Liver (tissue), 3 donors: Measurements from ENCODE around the gene FER.

Experiments
- FOXA1 ChIP-seq: IDR thresholded peaks from 2 replicates; pipeline ENCODE4 v1.6.1; 2016; ENCODE audit warnings: antibody characterized with exemption
- GABPA ChIP-seq, 2 donors: IDR thresholded peaks in 1 of 2; conservative IDR thresholded peaks in 1 of 2; 2 replicates each; pipeline ENCODE4 v1.6.1; 2016; ENCODE audit warnings: antibody characterized with exemption in 2 of 2, mild to moderate bottlenecking in 1 of 2, moderate library complexity in 1 of 2
- JUND ChIP-seq, 2 donors: IDR thresholded peaks; 2 replicates each; pipeline ENCODE4 v1.6.1; 2016; ENCODE audit warnings: antibody characterized with exemption in 2 of 2
- TAF1 ChIP-seq: conservative IDR thresholded peaks from 2 replicates; pipeline ENCODE4 v1.6.1; 2016; ENCODE audit warnings: antibody characterized with exemption, mild to moderate bottlenecking
- YY1 ChIP-seq: IDR thresholded peaks from 2 replicates; pipeline ENCODE4 v1.6.1; 2016; ENCODE audit warnings: antibody characterized with exemption, mild to moderate bottlenecking
- TF ChIP-seq, protein P1 (sequence below): fragments of 150-350 bp; IDR thresholded peaks from 2 replicates; pipeline ENCODE4 v1.5.1; 2017; ENCODE audit warnings: improper control_type of control experiment, low read depth, low read length; ENCODE audit not compliant: missing input control
- TF ChIP-seq, protein P2 (sequence below): IDR thresholded peaks from 2 replicates; pipeline ENCODE4 v1.6.1; 2016; ENCODE audit warnings: antibody characterized with exemption, mild to moderate bottlenecking
- TF ChIP-seq, protein P3 (sequence below): IDR thresholded peaks from 2 replicates; pipeline ENCODE4 v1.6.1; 2016; ENCODE audit warnings: antibody characterized with exemption
- TF ChIP-seq, protein P4 (sequence below): IDR thresholded peaks from 2 replicates; pipeline ENCODE4 v1.6.1; 2016; ENCODE audit warnings: antibody characterized with exemption
- donor health status: healthy.
- donor health status: healthy.

DNA sequence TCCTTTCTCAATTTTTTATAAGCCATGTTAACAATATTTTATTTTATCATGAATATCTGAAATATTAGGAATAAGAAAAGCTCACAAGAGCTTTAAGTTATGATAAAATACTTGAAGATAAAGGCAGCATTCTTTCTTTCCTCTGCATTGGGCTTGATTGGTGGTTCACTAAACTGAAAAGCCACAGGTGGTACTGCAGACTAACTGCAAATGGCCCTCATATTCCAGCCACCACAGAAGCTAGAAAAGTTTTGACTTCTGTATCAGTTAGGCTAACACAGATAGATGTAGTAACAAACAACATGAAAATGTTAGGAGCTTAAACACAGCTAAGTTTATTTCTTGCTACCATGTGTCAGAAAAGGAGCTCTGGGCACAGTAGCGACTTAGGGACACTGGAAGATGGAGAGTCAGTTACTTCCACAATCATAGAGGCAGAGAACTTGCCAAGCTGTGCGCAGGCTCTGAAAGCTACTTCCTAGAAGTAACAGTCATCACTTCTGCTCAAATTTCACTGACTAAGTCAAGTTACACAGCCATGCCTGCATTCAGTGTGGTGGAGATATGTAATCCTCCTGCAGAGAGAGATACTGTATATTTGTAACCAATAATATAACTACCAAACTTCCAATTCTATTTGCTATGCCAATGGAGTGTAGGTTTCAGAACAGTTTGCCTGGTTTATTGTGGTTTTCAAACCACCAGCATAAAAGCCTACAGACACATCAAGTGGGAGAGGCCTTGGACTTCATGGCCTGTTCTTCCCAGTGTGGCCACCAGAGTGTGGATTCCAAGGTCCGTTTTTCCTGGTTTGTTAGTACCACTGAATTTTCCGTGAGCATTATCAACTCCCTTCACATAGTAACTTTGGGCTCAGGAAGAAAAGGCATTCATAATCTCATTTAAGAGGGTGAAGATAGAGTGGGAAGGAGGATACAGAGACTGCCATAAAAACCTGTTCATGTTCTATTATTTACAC lies 393.8 kb downstream of the FER start:
- no peak for TF ChIP-seq TAF1
- TF ChIP-seq, protein P1, sequence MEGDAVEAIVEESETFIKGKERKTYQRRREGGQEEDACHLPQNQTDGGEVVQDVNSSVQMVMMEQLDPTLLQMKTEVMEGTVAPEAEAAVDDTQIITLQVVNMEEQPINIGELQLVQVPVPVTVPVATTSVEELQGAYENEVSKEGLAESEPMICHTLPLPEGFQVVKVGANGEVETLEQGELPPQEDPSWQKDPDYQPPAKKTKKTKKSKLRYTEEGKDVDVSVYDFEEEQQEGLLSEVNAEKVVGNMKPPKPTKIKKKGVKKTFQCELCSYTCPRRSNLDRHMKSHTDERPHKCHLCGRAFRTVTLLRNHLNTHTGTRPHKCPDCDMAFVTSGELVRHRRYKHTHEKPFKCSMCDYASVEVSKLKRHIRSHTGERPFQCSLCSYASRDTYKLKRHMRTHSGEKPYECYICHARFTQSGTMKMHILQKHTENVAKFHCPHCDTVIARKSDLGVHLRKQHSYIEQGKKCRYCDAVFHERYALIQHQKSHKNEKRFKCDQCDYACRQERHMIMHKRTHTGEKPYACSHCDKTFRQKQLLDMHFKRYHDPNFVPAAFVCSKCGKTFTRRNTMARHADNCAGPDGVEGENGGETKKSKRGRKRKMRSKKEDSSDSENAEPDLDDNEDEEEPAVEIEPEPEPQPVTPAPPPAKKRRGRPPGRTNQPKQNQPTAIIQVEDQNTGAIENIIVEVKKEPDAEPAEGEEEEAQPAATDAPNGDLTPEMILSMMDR = no peak
- no peak for TF ChIP-seq YY1
- TF ChIP-seq, protein P2, sequence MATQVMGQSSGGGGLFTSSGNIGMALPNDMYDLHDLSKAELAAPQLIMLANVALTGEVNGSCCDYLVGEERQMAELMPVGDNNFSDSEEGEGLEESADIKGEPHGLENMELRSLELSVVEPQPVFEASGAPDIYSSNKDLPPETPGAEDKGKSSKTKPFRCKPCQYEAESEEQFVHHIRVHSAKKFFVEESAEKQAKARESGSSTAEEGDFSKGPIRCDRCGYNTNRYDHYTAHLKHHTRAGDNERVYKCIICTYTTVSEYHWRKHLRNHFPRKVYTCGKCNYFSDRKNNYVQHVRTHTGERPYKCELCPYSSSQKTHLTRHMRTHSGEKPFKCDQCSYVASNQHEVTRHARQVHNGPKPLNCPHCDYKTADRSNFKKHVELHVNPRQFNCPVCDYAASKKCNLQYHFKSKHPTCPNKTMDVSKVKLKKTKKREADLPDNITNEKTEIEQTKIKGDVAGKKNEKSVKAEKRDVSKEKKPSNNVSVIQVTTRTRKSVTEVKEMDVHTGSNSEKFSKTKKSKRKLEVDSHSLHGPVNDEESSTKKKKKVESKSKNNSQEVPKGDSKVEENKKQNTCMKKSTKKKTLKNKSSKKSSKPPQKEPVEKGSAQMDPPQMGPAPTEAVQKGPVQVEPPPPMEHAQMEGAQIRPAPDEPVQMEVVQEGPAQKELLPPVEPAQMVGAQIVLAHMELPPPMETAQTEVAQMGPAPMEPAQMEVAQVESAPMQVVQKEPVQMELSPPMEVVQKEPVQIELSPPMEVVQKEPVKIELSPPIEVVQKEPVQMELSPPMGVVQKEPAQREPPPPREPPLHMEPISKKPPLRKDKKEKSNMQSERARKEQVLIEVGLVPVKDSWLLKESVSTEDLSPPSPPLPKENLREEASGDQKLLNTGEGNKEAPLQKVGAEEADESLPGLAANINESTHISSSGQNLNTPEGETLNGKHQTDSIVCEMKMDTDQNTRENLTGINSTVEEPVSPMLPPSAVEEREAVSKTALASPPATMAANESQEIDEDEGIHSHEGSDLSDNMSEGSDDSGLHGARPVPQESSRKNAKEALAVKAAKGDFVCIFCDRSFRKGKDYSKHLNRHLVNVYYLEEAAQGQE = no peak
- TF ChIP-seq, protein P3, sequence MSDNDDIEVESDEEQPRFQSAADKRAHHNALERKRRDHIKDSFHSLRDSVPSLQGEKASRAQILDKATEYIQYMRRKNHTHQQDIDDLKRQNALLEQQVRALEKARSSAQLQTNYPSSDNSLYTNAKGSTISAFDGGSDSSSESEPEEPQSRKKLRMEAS = no peak
- TF ChIP-seq JUND (IDR thresholded peaks at IDR 0.05) = no peak
- TF ChIP-seq GABPA (IDR thresholded peaks at IDR 0.05 in 1 of 2, conservative IDR thresholded peaks at IDR 0.05 in 1 of 2) = no peak
- TF ChIP-seq, protein P4, sequence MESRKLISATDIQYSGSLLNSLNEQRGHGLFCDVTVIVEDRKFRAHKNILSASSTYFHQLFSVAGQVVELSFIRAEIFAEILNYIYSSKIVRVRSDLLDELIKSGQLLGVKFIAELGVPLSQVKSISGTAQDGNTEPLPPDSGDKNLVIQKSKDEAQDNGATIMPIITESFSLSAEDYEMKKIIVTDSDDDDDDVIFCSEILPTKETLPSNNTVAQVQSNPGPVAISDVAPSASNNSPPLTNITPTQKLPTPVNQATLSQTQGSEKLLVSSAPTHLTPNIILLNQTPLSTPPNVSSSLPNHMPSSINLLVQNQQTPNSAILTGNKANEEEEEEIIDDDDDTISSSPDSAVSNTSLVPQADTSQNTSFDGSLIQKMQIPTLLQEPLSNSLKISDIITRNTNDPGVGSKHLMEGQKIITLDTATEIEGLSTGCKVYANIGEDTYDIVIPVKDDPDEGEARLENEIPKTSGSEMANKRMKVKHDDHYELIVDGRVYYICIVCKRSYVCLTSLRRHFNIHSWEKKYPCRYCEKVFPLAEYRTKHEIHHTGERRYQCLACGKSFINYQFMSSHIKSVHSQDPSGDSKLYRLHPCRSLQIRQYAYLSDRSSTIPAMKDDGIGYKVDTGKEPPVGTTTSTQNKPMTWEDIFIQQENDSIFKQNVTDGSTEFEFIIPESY = no peak
- no peak for TF ChIP-seq FOXA1
